PC-3 (cell line): ENCODE data around the gene CHCHD10.

Source experiments
- CTCF ChIP-seq: fragments of 300-600 bp; sonication (generic); conservative IDR thresholded peaks from 2 replicates; pipeline ENCODE4 v1.5.1; 2017; ENCODE audit warnings: antibody characterized with exemption, low read depth, mild to moderate bottlenecking, low read length
- EZH2 ChIP-seq: fragments of 300-600 bp; sonication (generic); IDR thresholded peaks from one replicate; pipeline ENCODE4 v1.6.1; 2017; ENCODE audit warnings: antibody characterized with exemption, mild to moderate bottlenecking, low read length; ENCODE audit not compliant: unreplicated experiment
- EZH2phosphoT487 ChIP-seq: fragments of 300-600 bp; sonication (generic); IDR thresholded peaks from 2 replicates; pipeline ENCODE4 v1.6.1; 2018; ENCODE audit warnings: mild to moderate bottlenecking, antibody characterized with exemption, low read length, borderline replicate concordance

- TF ChIP-seq EZH2, result no peak
- TF ChIP-seq CTCF, result no peak
- no peak for TF ChIP-seq EZH2phosphoT487
These were observed 30.1 kb downstream of the CHCHD10 start for GRCh38 chr22:23737696-23738095.
